BJ (cell line): ENCODE data around the gene POU2F1. TPM values are rescaled to one million over a fixed set of nuclear protein-coding genes. Genes with fewer than 3 reads are reported as not detected.

Experiments
- CTCF ChIA-PET: fragments of 350-600 bp; formaldehyde crosslinking; extraction: SDS; loops from one replicate; lab custom pipeline; 2021; ENCODE audit warnings: antibody characterized with exemption, inconsistent platforms; lab: Yijun Ruan, JAX
- POLR2A ChIA-PET: fragments of 300-600 bp; sonication (Branson Sonifier 250); formaldehyde crosslinking; extraction: SDS; loops from one replicate; lab custom pipeline; 2021; ENCODE audit warnings: antibody characterized with exemption; lab: Charles Lee
- DNase-seq: peaks from one replicate; pipeline ENCODE4 v3.0.0-alpha.2; 2011; ENCODE audit warnings: low read depth
- H3K27me3 ChIP-seq: 2 replicates; pipeline ENCODE4 v1.6.0; 2011; ENCODE audit warnings: low read length; ENCODE audit not compliant: control insufficient read depth, insufficient read depth
- H3K36me3 ChIP-seq: 2 replicates; pipeline ENCODE4 v1.5.1; 2011; ENCODE audit warnings: low read length; ENCODE audit not compliant: control insufficient read depth, insufficient read depth
- H3K4me3 ChIP-seq: 2 replicates; pipeline ENCODE4 v1.5.1; 2011; ENCODE audit warnings: low read depth, mild to moderate bottlenecking, control low read depth, low read length
- CTCF ChIP-seq: IDR thresholded peaks from 2 replicates; pipeline ENCODE4 v1.5.1; 2011; ENCODE audit warnings: low read depth, mild to moderate bottlenecking, control low read depth, inconsistent platforms, low read length, moderate library complexity; ENCODE audit not compliant: insufficient read depth
- polyA plus RNA-seq: library from polyadenylated mRNA; depleted of rRNA; stranded (reverse); fragments of >200 nt; gene quantifications from 2 replicates; pipeline ENCODE4 v1.2.3, GENCODE V29; 2011

Gene POU2F1
- polyA plus RNA-seq, 1 experiment, result 4.6 TPM

- ChIA-PET CTCF (no interaction called here), POLR2A (no interaction called here)
- no peak for TF ChIP-seq CTCF
Measured at GRCh38 chr1:167190747-167191237, 29.9 kb upstream of the POU2F1 start.

GRCh38 chr1:167191958-167192357 lies 28.7 kb upstream of the POU2F1 start:
- Histone ChIP-seq H3K36me3 (no peaks in the 10 kb centered on the region), H3K27me3 (no peaks in the 10 kb centered on the region), H3K4me3 (no peak overlapping the region)
- ChIA-PET CTCF (interaction anchor here (0.7 to 1.2 kb wide), 2 partner anchors 9 to 76 kb away, joined by 3 to 4 read pairs; no protein-coding TSS in a partner anchor), POLR2A (no interaction called here)
- no peak for TF ChIP-seq CTCF
- no peak for DNase-seq

More at GRCh38 chr1:167190747-167191237, 29.9 kb upstream of the POU2F1 start:
- Histone ChIP-seq H3K36me3 (no peaks in the 10 kb centered on the region), H3K27me3 (no peaks in the 10 kb centered on the region), H3K4me3 (no peak overlapping the region)
- no peak for DNase-seq

- no peak for TF ChIP-seq CTCF
- no peak for DNase-seq
- ChIA-PET POLR2A (no interaction called here), CTCF (interaction anchor here (0.6 kb wide), 1 partner anchor 25 kb away, joined by 3 read pairs; no protein-coding TSS in a partner anchor)
- H3K36me3 ChIP-seq, result no peaks in the 10 kb centered on the region
- no peak overlapping the region for H3K4me3 ChIP-seq
- no peaks in the 10 kb centered on the region for H3K27me3 ChIP-seq
Measured at GRCh38 chr1:167194182-167194581, 26.5 kb upstream of the POU2F1 start.

- Histone ChIP-seq H3K36me3 (no peaks in the 10 kb centered on the region), H3K27me3 (no peaks in the 10 kb centered on the region), H3K4me3 (no peak overlapping the region)
- TF ChIP-seq CTCF, result no peak
- CTCF ChIA-PET, result interaction anchor here (0.8 kb wide), 1 partner anchor 15 kb away, joined by 3 read pairs; no protein-coding TSS in a partner anchor
- no peak for DNase-seq
- POLR2A ChIA-PET, result no interaction called here
Measured at GRCh38 chr1:167196166-167196565, 24.5 kb upstream of the POU2F1 start.

GRCh38 chr1:167197236-167197635 lies 23.4 kb upstream of the POU2F1 start:
- POLR2A ChIA-PET, result no interaction called here
- DNase-seq, result no peak
- H3K4me3 ChIP-seq, result no peak overlapping the region
- CTCF ChIA-PET, result interaction anchor here (0.8 kb wide), 2 partner anchors 12 to 16 kb away, joined by 3 read pairs; no protein-coding TSS in a partner anchor
- H3K27me3 ChIP-seq, result no peaks in the 10 kb centered on the region
- no peaks in the 10 kb centered on the region for H3K36me3 ChIP-seq
- no peak for TF ChIP-seq CTCF
